H1 (cell line): ENCODE data around the gene GOLGA7B. TPM values are rescaled to one million over a fixed set of nuclear protein-coding genes. Genes with fewer than 3 reads are reported as not detected.

Experiments
- CTCF ChIA-PET: fragments of 300-600 bp; sonication (Branson Sonifier 250); formaldehyde crosslinking; loops from one replicate; lab custom pipeline; 2021; ENCODE audit not compliant: partially characterized antibody; lab: Charles Lee
- POLR2A ChIA-PET: fragments of 300-600 bp; sonication (Branson Sonifier 250); formaldehyde crosslinking; loops from one replicate; lab custom pipeline; 2021; ENCODE audit warnings: inconsistent platforms; ENCODE audit not compliant: partially characterized antibody; lab: Charles Lee
- DNase-seq, 2 experiments: peaks; one replicate each; pipeline versions ENCODE4 v3.0.0 to v3.0.0-alpha.2; 2010 to 2022; ENCODE audit warnings: low spot score in 2 of 2, low read depth in 1 of 2, mixed read lengths in 1 of 2
- FAIRE-seq: peaks from 2 replicates; lab custom pipeline; 2011; peaks lifted over from hg19 to GRCh38; lab: Jason Lieb, UNC
- H2AFZ ChIP-seq: 2 replicates; pipeline ENCODE4 v1.8.1; 2012; ENCODE audit warnings: low read length, inconsistent platforms
- H2AK5ac ChIP-seq: 2 replicates; pipeline ENCODE4 v1.6.1; 2013; ENCODE audit warnings: low read depth, low read length
- H2BK120ac ChIP-seq: replicated peaks from 2 replicates; pipeline ENCODE3; 2013; ENCODE audit warnings: low read depth, low read length, inconsistent platforms
- H2BK12ac ChIP-seq: 2 replicates; pipeline ENCODE4 v1.6.1; 2013; ENCODE audit warnings: low read depth, low read length
- H2BK15ac ChIP-seq: 2 replicates; pipeline ENCODE4 v1.6.1; 2013; ENCODE audit warnings: low read length
- H2BK20ac ChIP-seq: 2 replicates; pipeline ENCODE4 v1.6.1; 2013; ENCODE audit warnings: low read length
- H2BK5ac ChIP-seq: 2 replicates; pipeline ENCODE4 v1.6.1; 2013; ENCODE audit warnings: low read depth, low read length
- H3K14ac ChIP-seq: 2 replicates; pipeline ENCODE4 v1.6.1; 2013; ENCODE audit warnings: inconsistent platforms; ENCODE audit not compliant: insufficient read length
- H3K18ac ChIP-seq: 2 replicates; pipeline ENCODE4 v1.6.1; 2013; ENCODE audit warnings: low read length; ENCODE audit errors: extremely low read depth
- H3K23ac ChIP-seq: 2 replicates; pipeline ENCODE4 v1.6.1; 2013; ENCODE audit warnings: inconsistent platforms; ENCODE audit not compliant: insufficient read length
- H3K23me2 ChIP-seq: 2 replicates; pipeline ENCODE4 v1.6.1; 2013; ENCODE audit warnings: low read depth, low read length
- H3K27ac ChIP-seq: 2 replicates; pipeline ENCODE4 v1.6.1; 2011; ENCODE audit warnings: low read depth, low read length, inconsistent platforms
- H3K27me3 ChIP-seq, 4 experiments: replicated peaks in 1 of 4; 1 replicate in 1 of 4; 2 replicates in 3 of 4; pipeline versions ENCODE4 v1.6.1 to v1.8.1; 2011 to 2013; ENCODE audit warnings: low read length in 3 of 4, mild to moderate bottlenecking in 3 of 4, inconsistent platforms in 2 of 4, mixed read lengths in 2 of 4, moderate library complexity in 1 of 4; ENCODE audit not compliant: control insufficient read depth in 3 of 4, insufficient read depth in 3 of 4; ENCODE audit errors: extremely low read depth in 1 of 4
- H3K36me3 ChIP-seq, 4 experiments: 2 replicates each; pipeline versions ENCODE4 v1.6.1 to v1.8.1; 2011 to 2013; ENCODE audit warnings: mild to moderate bottlenecking in 4 of 4, low read length in 3 of 4, moderate library complexity in 2 of 4, control low read depth in 1 of 4, inconsistent platforms in 1 of 4; ENCODE audit not compliant: insufficient read depth in 4 of 4, control insufficient read depth in 2 of 4
- H3K4ac ChIP-seq: replicated peaks from 2 replicates; pipeline ENCODE3; 2013; ENCODE audit warnings: low read length, low read depth, mixed read lengths, inconsistent platforms; ENCODE audit not compliant: insufficient read length
- H3K4me1 ChIP-seq, 4 experiments: replicated peaks in 1 of 4; 1 replicate in 1 of 4; 2 replicates in 3 of 4; pipeline versions ENCODE4 v1.6.1 to v1.8.1; 2011 to 2013; ENCODE audit warnings: low read length in 3 of 4, inconsistent platforms in 2 of 4, mixed read lengths in 1 of 4; ENCODE audit not compliant: insufficient read depth in 4 of 4, control insufficient read depth in 3 of 4
- H3K4me2 ChIP-seq, 2 experiments: 2 replicates each; pipeline versions ENCODE4 v1.6.1 to v1.8.1; 2011 to 2013; ENCODE audit warnings: low read depth in 2 of 2, low read length in 2 of 2, control low read depth in 1 of 2, inconsistent platforms in 1 of 2, mild to moderate bottlenecking in 1 of 2; ENCODE audit not compliant: insufficient read depth in 1 of 2
- H3K4me3 ChIP-seq, 4 experiments: fragments of 200-600, 300-600 bp in 1 of 4; sonication (generic), shearing (Covaris generic), sonication (Bioruptor Twin) in 1 of 4; 2 replicates each; pipeline versions ENCODE4 v1.5.1 to v1.8.1; 2011 to 2016; ENCODE audit warnings: low read length in 4 of 4, low read depth in 3 of 4, control low read depth in 2 of 4, inconsistent platforms in 2 of 4, mild to moderate bottlenecking in 2 of 4, mixed read lengths in 1 of 4, moderate library complexity in 1 of 4; ENCODE audit not compliant: insufficient read depth in 2 of 4; ENCODE audit errors: extremely low read depth in 1 of 4
- H3K56ac ChIP-seq: replicated peaks from 2 replicates; pipeline ENCODE3; 2013; ENCODE audit warnings: low read depth, mild to moderate bottlenecking, mixed read lengths, low read length, inconsistent platforms; ENCODE audit not compliant: insufficient read length
- H3K79me1 ChIP-seq: 2 replicates; pipeline ENCODE4 v1.6.1; 2013; ENCODE audit warnings: low read depth, low read length, control low read depth
- H3K79me2 ChIP-seq, 2 experiments: 2 replicates each; pipeline versions ENCODE4 v1.6.1 to v1.8.1; 2012 to 2013; ENCODE audit warnings: low read length in 2 of 2, mild to moderate bottlenecking in 2 of 2, inconsistent platforms in 1 of 2; ENCODE audit not compliant: insufficient read depth in 2 of 2, control insufficient read depth in 1 of 2
- H3K9ac ChIP-seq, 4 experiments: replicated peaks in 1 of 4; 1 replicate in 1 of 4; 2 replicates in 3 of 4; pipeline versions ENCODE4 v1.6.1 to v1.8.1; 2011 to 2013; ENCODE audit warnings: low read depth in 3 of 4, low read length in 3 of 4, control low read depth in 2 of 4, mild to moderate bottlenecking in 2 of 4, moderate library complexity in 2 of 4, inconsistent platforms in 1 of 4; ENCODE audit errors: extremely low read depth in 1 of 4
- H3K9me3 ChIP-seq, 2 experiments: 2 replicates each; pipeline versions ENCODE4 v1.6.1 to v1.8.1; 2012 to 2013; ENCODE audit warnings: mild to moderate bottlenecking in 2 of 2, moderate library complexity in 2 of 2, control low read depth in 1 of 2, inconsistent platforms in 1 of 2, low read depth in 1 of 2, low read length in 1 of 2, mixed read lengths in 1 of 2; ENCODE audit not compliant: insufficient read depth in 2 of 2
- H4K20me1 ChIP-seq, 2 experiments: replicated peaks in 1 of 2; 2 replicates each; pipeline versions ENCODE3 to v1.8.1; 2011 to 2013; ENCODE audit warnings: inconsistent platforms in 2 of 2, low read length in 2 of 2, mild to moderate bottlenecking in 1 of 2; ENCODE audit not compliant: insufficient read depth in 2 of 2, control insufficient read depth in 1 of 2
- H4K5ac ChIP-seq: 2 replicates; pipeline ENCODE4 v1.6.1; 2013; ENCODE audit warnings: low read length, low read depth, mixed read lengths, inconsistent platforms; ENCODE audit not compliant: insufficient read length
- H4K8ac ChIP-seq: 2 replicates; pipeline ENCODE4 v1.8.0; 2013; ENCODE audit warnings: mild to moderate bottlenecking, moderate library complexity, low read length, inconsistent platforms; ENCODE audit not compliant: insufficient read depth; ENCODE audit errors: extremely low read depth
- H4K91ac ChIP-seq: replicated peaks from 2 replicates; pipeline ENCODE3; 2013; ENCODE audit warnings: low read length, mixed read lengths, inconsistent platforms; ENCODE audit not compliant: insufficient read length
- EGR1 ChIP-seq: IDR thresholded peaks from 2 replicates; pipeline ENCODE4 v1.6.1; 2011; ENCODE audit warnings: low read depth, low read length, borderline replicate concordance
- SIN3A ChIP-seq, 2 experiments: IDR thresholded peaks in 1 of 2; conservative IDR thresholded peaks in 1 of 2; 2 replicates each; pipeline ENCODE4 v1.6.1; 2011 to 2012; ENCODE audit warnings: low read length in 2 of 2, improper control_type of control experiment in 1 of 2, low read depth in 1 of 2, mild to moderate bottlenecking in 1 of 2
- SIRT6 ChIP-seq: IDR thresholded peaks from one replicate; pipeline ENCODE4 v1.7.1; 2012; ENCODE audit warnings: low read length, inconsistent platforms
- WGBS, 2 experiments: shearing (Covaris generic) in 1 of 2; methylation state at CpG; one replicate each; pipeline versions ENCODE4 v1.1.6 to v1.1.7; 2013 to 2015; ENCODE audit warnings: low lambda C conversion rate in 2 of 2, mixed read lengths in 2 of 2, inconsistent platforms in 1 of 2, low coverage in 1 of 2, missing lambda C conversion rate in 1 of 2; ENCODE audit not compliant: insufficient replicate concordance in 2 of 2, insufficient coverage in 1 of 2, insufficient read length in 1 of 2; ENCODE audit errors: extremely low coverage in 1 of 2, missing lambda C conversion rate in 1 of 2; 5-methylcytosine and 5-hydroxymethylcytosine counted together
- polyA plus RNA-seq, 7 experiments: library from polyadenylated mRNA; depleted of rRNA in 3 of 7; stranded (reverse) in 5 of 7; unstranded in 2 of 7; fragments of >200 nt in 5 of 7; fragments of 200-250 nt in 2 of 7; gene quantifications; 1 replicate in 5 of 7; 2 replicates in 1 of 7; 4 replicates in 1 of 7; pipeline versions ENCODE4 v1.2.1 to v1.2.3, GENCODE V29; 2011 to 2013; ENCODE audit warnings: missing spikeins in 2 of 7, mixed read lengths in 2 of 7
- total RNA-seq: library from RNA; stranded (reverse); fragmentation: NEBNext Ultra II Directional; extraction: Animal tissue kit (Norgen Biotek cat#: 25700); gene quantifications from 2 replicates; pipeline ENCODE4 v1.2.1, GENCODE V29; 2021

Gene GOLGA7B
- total and polyA plus RNA-seq, 2 of the 8 experiments (the other 6 are each of a cell fraction or from before 2014, with no cell fraction given) = 0.04 to 0.14 TPM

GRCh38 chr10:97898429-97898828 is 48.8 kb downstream of the GOLGA7B start:
- H3K18ac ChIP-seq = no peak overlapping the region
- CTCF ChIA-PET = interaction anchor here (0.6 to 2.9 kb wide), 9 partner anchors 9 to 143 kb away, joined by 3 to 12 read pairs (median 6); no protein-coding TSS in a partner anchor
- H2BK12ac ChIP-seq = no peak overlapping the region
- no peaks in the 10 kb centered on the region for H3K79me1 ChIP-seq
- H3K4ac ChIP-seq = no peak overlapping the region
- DNase-seq (no peak), FAIRE-seq (no peak)
- H4K8ac ChIP-seq = no peak overlapping the region
- H4K91ac ChIP-seq = no peak overlapping the region
- no peak overlapping the region for H3K27ac ChIP-seq
- no peak overlapping the region for H2AFZ ChIP-seq
- H2AK5ac ChIP-seq = no peak overlapping the region
- H3K14ac ChIP-seq = no peak overlapping the region
- no peak overlapping the region for H2BK120ac ChIP-seq
- 69% methylated on average over 4 of the region's 4 CpGs; no CpG with 5 or more reads in 1 of the 2 experiments for WGBS, 2 experiments
- no peak overlapping the region for H2BK5ac ChIP-seq
- H3K9me3 ChIP-seq = no peaks in the 10 kb centered on the region
- H3K9ac ChIP-seq = no peak overlapping the region
- no peak overlapping the region for H4K5ac ChIP-seq
- H3K36me3 ChIP-seq = no peaks in the 10 kb centered on the region
- no peaks in the 10 kb centered on the region for H4K20me1 ChIP-seq
- no peaks in the 10 kb centered on the region for H3K4me1 ChIP-seq
- H3K27me3 ChIP-seq = no peaks in the 10 kb centered on the region
- POLR2A ChIA-PET = no interaction called here
- H2BK20ac ChIP-seq = no peak overlapping the region
- H3K23ac ChIP-seq = no peak overlapping the region
- no peak overlapping the region for H3K4me2 ChIP-seq
- H3K79me2 ChIP-seq = no peaks in the 10 kb centered on the region
- H3K56ac ChIP-seq = no peak overlapping the region
- H3K23me2 ChIP-seq = no peaks in the 10 kb centered on the region
- no peak overlapping the region for H2BK15ac ChIP-seq
- H3K4me3 ChIP-seq = no peak overlapping the region
- TF ChIP-seq EGR1 = no peak
- TF ChIP-seq SIN3A (conservative IDR thresholded peaks at IDR 0.05 in 1 of 2, IDR thresholded peaks at IDR 0.05 in 1 of 2; ENCODE audit: low read depth in 1 of 2, low read length in 2 of 2) = no peak
- TF ChIP-seq SIRT6 = no peak
